NB4 (cell line): ENCODE data around the gene CRIP3.

ENCODE experiments used
- POLR2A ChIP-seq: IDR thresholded peaks from 2 replicates; pipeline ENCODE4 v1.6.1; 2011; ENCODE audit warnings: mild to moderate bottlenecking; ENCODE audit not compliant: insufficient read length; ENCODE audit errors: extremely low read depth
- TF ChIP-seq, protein P1 (sequence below): IDR thresholded peaks from one replicate; pipeline ENCODE4 v1.5.1; 2012; ENCODE audit warnings: low read depth, low read length
- TF ChIP-seq, protein P2 (sequence below): IDR thresholded peaks from 2 replicates; pipeline ENCODE4 v1.6.1; 2011; ENCODE audit warnings: low read depth, low read length

DNA sequence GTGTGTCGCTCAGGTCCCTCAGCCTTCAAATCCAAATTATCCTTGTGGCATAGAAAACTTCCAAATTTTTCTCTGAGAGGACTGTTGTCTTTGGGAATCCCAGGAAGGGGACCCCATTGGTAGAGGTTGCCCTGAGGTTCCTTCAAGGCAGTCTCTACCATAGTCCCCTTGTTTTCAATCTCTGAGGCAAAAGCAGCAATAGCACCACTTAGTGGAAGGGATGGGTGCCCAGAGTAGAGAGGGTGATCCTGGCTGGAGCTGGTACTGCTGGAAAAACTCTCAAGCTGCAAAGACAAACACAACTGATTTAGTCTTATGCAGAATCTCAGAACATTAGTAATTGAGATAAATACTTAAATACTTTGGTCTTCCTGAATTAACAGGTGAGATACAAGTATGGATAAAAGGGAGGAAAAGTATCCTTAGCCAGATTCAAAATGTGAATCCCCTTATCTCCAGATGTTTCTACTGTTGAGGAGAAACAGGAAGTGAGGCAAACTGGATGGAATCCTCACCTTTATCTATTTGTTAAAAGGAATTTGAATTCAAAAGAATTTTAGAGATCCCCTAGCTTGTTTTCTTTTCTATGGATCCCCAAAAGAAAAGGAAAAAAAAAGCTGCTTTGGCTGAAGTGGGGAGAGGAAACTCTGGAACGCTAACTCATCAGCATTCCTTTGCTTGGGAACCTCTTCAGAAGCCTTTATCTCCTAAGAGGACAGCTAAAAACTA lies 47.4 kb upstream of the CRIP3 start:
- TF ChIP-seq, protein P1, sequence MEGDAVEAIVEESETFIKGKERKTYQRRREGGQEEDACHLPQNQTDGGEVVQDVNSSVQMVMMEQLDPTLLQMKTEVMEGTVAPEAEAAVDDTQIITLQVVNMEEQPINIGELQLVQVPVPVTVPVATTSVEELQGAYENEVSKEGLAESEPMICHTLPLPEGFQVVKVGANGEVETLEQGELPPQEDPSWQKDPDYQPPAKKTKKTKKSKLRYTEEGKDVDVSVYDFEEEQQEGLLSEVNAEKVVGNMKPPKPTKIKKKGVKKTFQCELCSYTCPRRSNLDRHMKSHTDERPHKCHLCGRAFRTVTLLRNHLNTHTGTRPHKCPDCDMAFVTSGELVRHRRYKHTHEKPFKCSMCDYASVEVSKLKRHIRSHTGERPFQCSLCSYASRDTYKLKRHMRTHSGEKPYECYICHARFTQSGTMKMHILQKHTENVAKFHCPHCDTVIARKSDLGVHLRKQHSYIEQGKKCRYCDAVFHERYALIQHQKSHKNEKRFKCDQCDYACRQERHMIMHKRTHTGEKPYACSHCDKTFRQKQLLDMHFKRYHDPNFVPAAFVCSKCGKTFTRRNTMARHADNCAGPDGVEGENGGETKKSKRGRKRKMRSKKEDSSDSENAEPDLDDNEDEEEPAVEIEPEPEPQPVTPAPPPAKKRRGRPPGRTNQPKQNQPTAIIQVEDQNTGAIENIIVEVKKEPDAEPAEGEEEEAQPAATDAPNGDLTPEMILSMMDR, result peak; percentile 43
- TF ChIP-seq, protein P2, sequence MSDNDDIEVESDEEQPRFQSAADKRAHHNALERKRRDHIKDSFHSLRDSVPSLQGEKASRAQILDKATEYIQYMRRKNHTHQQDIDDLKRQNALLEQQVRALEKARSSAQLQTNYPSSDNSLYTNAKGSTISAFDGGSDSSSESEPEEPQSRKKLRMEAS, result no peak
- no peak for TF ChIP-seq POLR2A
